ENCODE results near the gene OR9A2. TPM values are rescaled to one million over a fixed set of nuclear protein-coding genes. Genes with fewer than 3 reads are reported as not detected.

Gene OR9A2
- total RNA-seq, 2 donors from 2014 or later, result 0.24 TPM; not detected in 1

- Mint-ChIP-seq H3K4me3 (no peak overlapping the region), H3K4me1 (no peaks in the 10 kb centered on the region), H3K36me3 (ENCODE audit: low read depth) (no peaks in the 10 kb centered on the region), H3K9me3 (no peaks in the 10 kb centered on the region), H3K27ac (no peak overlapping the region), H3K27me3 (peaks cover 19% of the 10 kb centered on the region)
- ATAC-seq (replicated peaks), result no peak
These were observed 15.9 kb upstream of the OR9A2 start for GRCh38 chr7:143042790-143043271.

GRCh38 chr7:143042159-143042789 is 15.3 kb upstream of the OR9A2 start:
- Mint-ChIP-seq H3K9me3 (no peaks in the 10 kb centered on the region), H3K27ac (no peak overlapping the region), H3K27me3 (peaks cover 19% of the 10 kb centered on the region), H3K4me3 (no peak overlapping the region), H3K4me1 (no peaks in the 10 kb centered on the region), H3K36me3 (ENCODE audit: low read depth) (no peaks in the 10 kb centered on the region)
- ATAC-seq (replicated peaks), result no peak

- ATAC-seq (replicated peaks), result no peak
- peaks cover 16% of the 10 kb centered on the region for H3K27me3 Mint-ChIP-seq
- H3K9me3 Mint-ChIP-seq, result no peaks in the 10 kb centered on the region
- no peaks in the 10 kb centered on the region for H3K4me1 Mint-ChIP-seq
- H3K36me3 Mint-ChIP-seq (ENCODE audit: low read depth), result no peaks in the 10 kb centered on the region
- no peak overlapping the region for H3K27ac Mint-ChIP-seq
- H3K4me3 Mint-ChIP-seq, result no peak overlapping the region
These were observed 14.4 kb upstream of the OR9A2 start for GRCh38 chr7:143041346-143041745.

- H3K4me1 Mint-ChIP-seq, result no peaks in the 10 kb centered on the region
- no peak overlapping the region for H3K4me3 Mint-ChIP-seq
- peaks cover 16% of the 10 kb centered on the region for H3K27me3 Mint-ChIP-seq
- H3K27ac Mint-ChIP-seq, result no peak overlapping the region
- no peaks in the 10 kb centered on the region for H3K9me3 Mint-ChIP-seq
- no peaks in the 10 kb centered on the region for H3K36me3 Mint-ChIP-seq (ENCODE audit: low read depth)
- no peak for ATAC-seq (replicated peaks)
These were observed 13.3 kb upstream of the OR9A2 start for GRCh38 chr7:143040209-143040715.

- ATAC-seq (replicated peaks), result no peak
- Mint-ChIP-seq H3K36me3 (ENCODE audit: low read depth) (no peaks in the 10 kb centered on the region), H3K4me3 (no peak overlapping the region)
These were observed 11.7 kb upstream of the OR9A2 start for GRCh38 chr7:143038635-143039034.

GRCh38 chr7:143027683-143028082 is 751 bp upstream of the OR9A2 start:
- H3K27ac Mint-ChIP-seq, result no peak overlapping the region
- peaks cover 33% of the 10 kb centered on the region for H3K27me3 Mint-ChIP-seq
- no peak overlapping the region for H3K4me3 Mint-ChIP-seq
- no peak for ATAC-seq (replicated peaks)
- no peaks in the 10 kb centered on the region for H3K9me3 Mint-ChIP-seq
- H3K4me1 Mint-ChIP-seq, result no peaks in the 10 kb centered on the region
- no peaks in the 10 kb centered on the region for H3K36me3 Mint-ChIP-seq (ENCODE audit: low read depth)

More at GRCh38 chr7:143038635-143039034, 11.7 kb upstream of the OR9A2 start:
- Mint-ChIP-seq H3K9me3 (peaks cover 8% of the 10 kb centered on the region), H3K27ac (no peak overlapping the region), H3K4me1 (no peaks in the 10 kb centered on the region), H3K27me3 (peaks cover 15% of the 10 kb centered on the region)

- H3K36me3 Mint-ChIP-seq (ENCODE audit: low read depth), result no peaks in the 10 kb centered on the region
These were observed 1.6 kb downstream of the OR9A2 start for GRCh38 chr7:143025371-143025770.

GRCh38 chr7:143023047-143023446 is 3.9 kb downstream of the OR9A2 start:
- H3K27me3 Mint-ChIP-seq, result peaks cover 21% of the 10 kb centered on the region
- no peaks in the 10 kb centered on the region for H3K9me3 Mint-ChIP-seq
- H3K4me3 Mint-ChIP-seq, result no peak overlapping the region
- H3K4me1 Mint-ChIP-seq, result no peaks in the 10 kb centered on the region
- H3K27ac Mint-ChIP-seq, result no peak overlapping the region
- H3K36me3 Mint-ChIP-seq (ENCODE audit: low read depth), result no peaks in the 10 kb centered on the region
- no peak for ATAC-seq (replicated peaks)

More at GRCh38 chr7:143025371-143025770, 1.6 kb downstream of the OR9A2 start:
- H3K4me3 Mint-ChIP-seq, result no peak overlapping the region
- H3K9me3 Mint-ChIP-seq, result no peaks in the 10 kb centered on the region
- ATAC-seq (replicated peaks), result no peak
- H3K27me3 Mint-ChIP-seq, result peaks cover 29% of the 10 kb centered on the region
- H3K27ac Mint-ChIP-seq, result no peak overlapping the region
- H3K4me1 Mint-ChIP-seq, result no peaks in the 10 kb centered on the region

GRCh38 chr7:143018931-143019330 is 8.0 kb downstream of the OR9A2 start:
- no peak overlapping the region for H3K4me3 Mint-ChIP-seq
- peaks cover 15% of the 10 kb centered on the region for H3K27me3 Mint-ChIP-seq
- ATAC-seq (replicated peaks), result no peak
- no peaks in the 10 kb centered on the region for H3K9me3 Mint-ChIP-seq
- no peak overlapping the region for H3K27ac Mint-ChIP-seq
- no peaks in the 10 kb centered on the region for H3K36me3 Mint-ChIP-seq (ENCODE audit: low read depth)
- no peaks in the 10 kb centered on the region for H3K4me1 Mint-ChIP-seq

- H3K9me3 Mint-ChIP-seq, result no peaks in the 10 kb centered on the region
- no peak overlapping the region for H3K4me3 Mint-ChIP-seq
These were observed 9.9 kb downstream of the OR9A2 start for GRCh38 chr7:143016996-143017395.

GRCh38 chr7:143015926-143016490 is 10.9 kb downstream of the OR9A2 start:
- H3K27ac Mint-ChIP-seq, result no peak overlapping the region
- no peaks in the 10 kb centered on the region for H3K4me1 Mint-ChIP-seq
- no peaks in the 10 kb centered on the region for H3K9me3 Mint-ChIP-seq
- H3K27me3 Mint-ChIP-seq, result peaks cover 19% of the 10 kb centered on the region
- H3K36me3 Mint-ChIP-seq (ENCODE audit: low read depth), result no peaks in the 10 kb centered on the region
- no peak overlapping the region for H3K4me3 Mint-ChIP-seq
- no peak for ATAC-seq (replicated peaks)

More at GRCh38 chr7:143016996-143017395, 9.9 kb downstream of the OR9A2 start:
- H3K27me3 Mint-ChIP-seq, result peaks cover 19% of the 10 kb centered on the region
- no peak for ATAC-seq (replicated peaks)
- no peaks in the 10 kb centered on the region for H3K4me1 Mint-ChIP-seq
- H3K36me3 Mint-ChIP-seq (ENCODE audit: low read depth), result no peaks in the 10 kb centered on the region
- no peak overlapping the region for H3K27ac Mint-ChIP-seq

GRCh38 chr7:143015084-143015483 is 11.8 kb downstream of the OR9A2 start:
- Mint-ChIP-seq H3K36me3 (ENCODE audit: low read depth) (no peaks in the 10 kb centered on the region), H3K4me3 (no peak overlapping the region), H3K4me1 (no peaks in the 10 kb centered on the region), H3K9me3 (no peaks in the 10 kb centered on the region), H3K27me3 (peaks cover 19% of the 10 kb centered on the region), H3K27ac (no peak overlapping the region)
- ATAC-seq (replicated peaks), result no peak

GRCh38 chr7:143013893-143014292 is 13.0 kb downstream of the OR9A2 start:
- Mint-ChIP-seq H3K9me3 (no peaks in the 10 kb centered on the region), H3K27ac (no peak overlapping the region), H3K36me3 (ENCODE audit: low read depth) (no peaks in the 10 kb centered on the region), H3K4me3 (no peak overlapping the region), H3K4me1 (no peaks in the 10 kb centered on the region), H3K27me3 (peaks cover 19% of the 10 kb centered on the region)
- ATAC-seq (replicated peaks), result no peak

- ATAC-seq (replicated peaks), result no peak
- no peaks in the 10 kb centered on the region for H3K36me3 Mint-ChIP-seq (ENCODE audit: low read depth)
- no peak overlapping the region for H3K4me3 Mint-ChIP-seq
- H3K4me1 Mint-ChIP-seq, result no peaks in the 10 kb centered on the region
- H3K27ac Mint-ChIP-seq, result no peak overlapping the region
- H3K27me3 Mint-ChIP-seq, result peaks cover 19% of the 10 kb centered on the region
- no peaks in the 10 kb centered on the region for H3K9me3 Mint-ChIP-seq
These were observed 13.5 kb downstream of the OR9A2 start for GRCh38 chr7:143013473-143013872.

GRCh38 chr7:143012409-143012808 is 14.5 kb downstream of the OR9A2 start:
- H3K4me1 Mint-ChIP-seq, result no peaks in the 10 kb centered on the region
- no peaks in the 10 kb centered on the region for H3K9me3 Mint-ChIP-seq
- peaks cover 22% of the 10 kb centered on the region for H3K27me3 Mint-ChIP-seq
- H3K27ac Mint-ChIP-seq, result no peak overlapping the region
- no peak overlapping the region for H3K4me3 Mint-ChIP-seq
- no peak for ATAC-seq (replicated peaks)
- no peaks in the 10 kb centered on the region for H3K36me3 Mint-ChIP-seq (ENCODE audit: low read depth)
